ENCODE measurements around the gene EXD1.

GRCh38 chr15:41148065-41148464, 82.5 kb downstream of the EXD1 start:
- TF ChIP-seq CTCF (IDR thresholded peaks at IDR 0.05) (no peak), POLR2A (IDR thresholded peaks at IDR 0.05) (no peak), POLR2AphosphoS5 (IDR thresholded peaks at IDR 0.05; ENCODE audit: insufficient read depth in 1 of 2, low read depth in 1 of 2) (no peak)

All from vagina (tissue), 2 donors.